Liver (tissue), 9 donors: ENCODE results near the gene KHDC3L. TPM values are rescaled to one million over a fixed set of nuclear protein-coding genes. Genes with fewer than 3 reads are reported as not detected.

Source experiments
- DNase-seq: peaks from one replicate; pipeline ENCODE4 v3.0.0-alpha.2; 2017; ENCODE audit warnings: low spot score
- H3K27ac ChIP-seq, 2 donors: one replicate each; pipeline ENCODE4 v1.7.0; 2013; ENCODE audit warnings: inconsistent platforms in 2 of 2, low read length in 2 of 2, control low read depth in 1 of 2, low read depth in 1 of 2, mild to moderate bottlenecking in 1 of 2
- H3K27me3 ChIP-seq, 4 donors: one replicate each; pipeline versions ENCODE4 v1.6.1 to v1.7.0; 2013; ENCODE audit warnings: low read length in 3 of 4, inconsistent platforms in 1 of 4, mild to moderate bottlenecking in 1 of 4, moderate library complexity in 1 of 4; ENCODE audit not compliant: control insufficient read depth in 4 of 4, insufficient read depth in 4 of 4
- H3K36me3 ChIP-seq, 4 donors: one replicate each; pipeline versions ENCODE4 v1.6.1 to v1.7.0; 2013; ENCODE audit warnings: low read length in 3 of 4, mild to moderate bottlenecking in 3 of 4, low read depth in 1 of 4, moderate library complexity in 1 of 4; ENCODE audit not compliant: control insufficient read depth in 4 of 4, insufficient read depth in 3 of 4
- H3K4me1 ChIP-seq, 4 donors: one replicate each; pipeline versions ENCODE4 v1.6.1 to v1.7.0; 2013; ENCODE audit warnings: low read length in 3 of 4, mild to moderate bottlenecking in 3 of 4, moderate library complexity in 1 of 4; ENCODE audit not compliant: control insufficient read depth in 4 of 4, insufficient read depth in 4 of 4
- H3K4me3 ChIP-seq, 3 donors: one replicate each; pipeline versions ENCODE4 v1.6.1 to v1.7.0; 2013; ENCODE audit warnings: low read length in 3 of 3, control low read depth in 1 of 3, low read depth in 1 of 3, mild to moderate bottlenecking in 1 of 3
- H3K9ac ChIP-seq, 2 donors: one replicate each; pipeline ENCODE4 v1.7.0; 2013; ENCODE audit warnings: low read length in 2 of 2, mild to moderate bottlenecking in 2 of 2, moderate library complexity in 2 of 2, control low read depth in 1 of 2, low read depth in 1 of 2
- H3K9me3 ChIP-seq, 4 donors: one replicate each; pipeline versions ENCODE4 v1.6.1 to v1.7.0; 2013; ENCODE audit warnings: low read length in 3 of 4; ENCODE audit not compliant: control insufficient read depth in 4 of 4
- EGR1 ChIP-seq, 2 donors: IDR thresholded peaks; 2 replicates each; pipeline ENCODE4 v1.6.1; 2016 to 2018; ENCODE audit warnings: antibody characterized with exemption in 2 of 2, low read depth in 2 of 2
- FOXA1 ChIP-seq: IDR thresholded peaks from 2 replicates; pipeline ENCODE4 v1.6.1; 2016; ENCODE audit warnings: antibody characterized with exemption
- FOXA2 ChIP-seq: IDR thresholded peaks from 2 replicates; pipeline ENCODE4 v1.6.1; 2016; ENCODE audit warnings: antibody characterized with exemption
- GABPA ChIP-seq, 2 donors: IDR thresholded peaks in 1 of 2; conservative IDR thresholded peaks in 1 of 2; 2 replicates each; pipeline ENCODE4 v1.6.1; 2016; ENCODE audit warnings: antibody characterized with exemption in 2 of 2, mild to moderate bottlenecking in 1 of 2, moderate library complexity in 1 of 2
- HNF4G ChIP-seq: IDR thresholded peaks from 2 replicates; pipeline ENCODE4 v1.6.1; 2016; ENCODE audit warnings: antibody characterized with exemption
- NR2F2 ChIP-seq: IDR thresholded peaks from 2 replicates; pipeline ENCODE4 v1.6.1; 2016; ENCODE audit warnings: antibody characterized with exemption
- RAD21 ChIP-seq, 2 donors: IDR thresholded peaks; 2 replicates each; pipeline ENCODE4 v1.6.1; 2016; ENCODE audit warnings: antibody characterized with exemption in 2 of 2, mild to moderate bottlenecking in 2 of 2
- RXRA ChIP-seq, 2 donors: IDR thresholded peaks; 2 replicates each; pipeline ENCODE4 v1.6.1; 2017 to 2018; ENCODE audit warnings: antibody characterized with exemption in 2 of 2, mild to moderate bottlenecking in 1 of 2
- SP1 ChIP-seq: IDR thresholded peaks from 2 replicates; pipeline ENCODE4 v1.6.1; 2018; ENCODE audit warnings: antibody characterized with exemption, mild to moderate bottlenecking
- TAF1 ChIP-seq: conservative IDR thresholded peaks from 2 replicates; pipeline ENCODE4 v1.6.1; 2016; ENCODE audit warnings: antibody characterized with exemption, mild to moderate bottlenecking
- YY1 ChIP-seq: IDR thresholded peaks from 2 replicates; pipeline ENCODE4 v1.6.1; 2016; ENCODE audit warnings: antibody characterized with exemption, mild to moderate bottlenecking
- WGBS: extraction: QIAGEN DNeasy Blood & Tissue Kit; methylation state at CpG from one replicate; pipeline ENCODE4 v1.1.7; 2013; 5-methylcytosine and 5-hydroxymethylcytosine counted together
- polyA plus RNA-seq, 2 donors: library from polyadenylated mRNA; stranded (reverse) in 1 of 2; unstranded in 1 of 2; fragments of 200-250 nt in 1 of 2; fragments of >200 nt in 1 of 2; fragmentation: Nextera tagmentation in 1 of 2; extraction: Ambion mirVana in 1 of 2; gene quantifications; one replicate each; pipeline versions ENCODE4 v1.2.1 to v1.2.3, GENCODE V29; 2013 to 2015
- total RNA-seq, 2 donors: library from RNA; depleted of rRNA; stranded (reverse); fragments of >200 nt; gene quantifications; one replicate each; pipeline ENCODE4 v1.2.3, GENCODE V29; 2014
- TF ChIP-seq, protein P1 (sequence below): IDR thresholded peaks from 2 replicates; pipeline ENCODE4 v1.6.1; 2016; ENCODE audit warnings: antibody characterized with exemption
- TF ChIP-seq, protein P2 (sequence below): IDR thresholded peaks from 2 replicates; pipeline ENCODE4 v1.6.1; 2016; ENCODE audit warnings: antibody characterized with exemption
- TF ChIP-seq, protein P3 (sequence below): fragments of 150-350 bp; IDR thresholded peaks from 2 replicates; pipeline ENCODE4 v1.5.1; 2017; ENCODE audit warnings: improper control_type of control experiment, low read depth, low read length; ENCODE audit not compliant: missing input control
- donor health status: healthy.
- donor health status: healthy.
- donor health status: healthy.
- donor health status: healthy.
- donor health status: healthy.

Gene KHDC3L
- total and polyA plus RNA-seq, 4 donors: not detected

DNA sequence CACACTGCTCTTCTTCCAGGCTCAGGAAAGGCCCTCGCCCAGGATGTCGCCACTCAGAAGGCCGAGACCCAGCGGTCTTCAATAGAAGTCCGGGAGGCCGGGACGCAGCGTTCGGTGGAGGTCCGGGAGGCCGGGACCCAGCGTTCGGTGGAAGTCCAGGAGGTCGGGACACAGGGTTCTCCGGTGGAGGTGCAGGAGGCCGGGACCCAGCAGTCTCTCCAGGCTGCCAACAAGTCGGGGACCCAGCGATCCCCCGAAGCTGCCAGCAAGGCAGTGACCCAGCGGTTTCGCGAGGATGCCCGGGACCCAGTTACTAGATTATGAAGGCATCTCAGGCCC is 1.0 kb downstream of the KHDC3L start:
- Histone ChIP-seq H3K9me3 (no peaks in the 10 kb centered on the region), H3K4me3 (no peak overlapping the region), H3K27ac (no peak overlapping the region), H3K9ac (no peak overlapping the region), H3K36me3 (no peaks in the 10 kb centered on the region), H3K4me1 (no peaks in the 10 kb centered on the region), H3K27me3 (no peaks in the 10 kb centered on the region)
- no peak for DNase-seq
- TF ChIP-seq NR2F2 (no peak), RXRA (IDR thresholded peaks at IDR 0.05) (no peak), HNF4G (no peak), TAF1 (no peak)
- TF ChIP-seq, protein P1, sequence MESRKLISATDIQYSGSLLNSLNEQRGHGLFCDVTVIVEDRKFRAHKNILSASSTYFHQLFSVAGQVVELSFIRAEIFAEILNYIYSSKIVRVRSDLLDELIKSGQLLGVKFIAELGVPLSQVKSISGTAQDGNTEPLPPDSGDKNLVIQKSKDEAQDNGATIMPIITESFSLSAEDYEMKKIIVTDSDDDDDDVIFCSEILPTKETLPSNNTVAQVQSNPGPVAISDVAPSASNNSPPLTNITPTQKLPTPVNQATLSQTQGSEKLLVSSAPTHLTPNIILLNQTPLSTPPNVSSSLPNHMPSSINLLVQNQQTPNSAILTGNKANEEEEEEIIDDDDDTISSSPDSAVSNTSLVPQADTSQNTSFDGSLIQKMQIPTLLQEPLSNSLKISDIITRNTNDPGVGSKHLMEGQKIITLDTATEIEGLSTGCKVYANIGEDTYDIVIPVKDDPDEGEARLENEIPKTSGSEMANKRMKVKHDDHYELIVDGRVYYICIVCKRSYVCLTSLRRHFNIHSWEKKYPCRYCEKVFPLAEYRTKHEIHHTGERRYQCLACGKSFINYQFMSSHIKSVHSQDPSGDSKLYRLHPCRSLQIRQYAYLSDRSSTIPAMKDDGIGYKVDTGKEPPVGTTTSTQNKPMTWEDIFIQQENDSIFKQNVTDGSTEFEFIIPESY: no peak
- TF ChIP-seq, protein P2, sequence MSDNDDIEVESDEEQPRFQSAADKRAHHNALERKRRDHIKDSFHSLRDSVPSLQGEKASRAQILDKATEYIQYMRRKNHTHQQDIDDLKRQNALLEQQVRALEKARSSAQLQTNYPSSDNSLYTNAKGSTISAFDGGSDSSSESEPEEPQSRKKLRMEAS: no peak
- TF ChIP-seq, protein P3, sequence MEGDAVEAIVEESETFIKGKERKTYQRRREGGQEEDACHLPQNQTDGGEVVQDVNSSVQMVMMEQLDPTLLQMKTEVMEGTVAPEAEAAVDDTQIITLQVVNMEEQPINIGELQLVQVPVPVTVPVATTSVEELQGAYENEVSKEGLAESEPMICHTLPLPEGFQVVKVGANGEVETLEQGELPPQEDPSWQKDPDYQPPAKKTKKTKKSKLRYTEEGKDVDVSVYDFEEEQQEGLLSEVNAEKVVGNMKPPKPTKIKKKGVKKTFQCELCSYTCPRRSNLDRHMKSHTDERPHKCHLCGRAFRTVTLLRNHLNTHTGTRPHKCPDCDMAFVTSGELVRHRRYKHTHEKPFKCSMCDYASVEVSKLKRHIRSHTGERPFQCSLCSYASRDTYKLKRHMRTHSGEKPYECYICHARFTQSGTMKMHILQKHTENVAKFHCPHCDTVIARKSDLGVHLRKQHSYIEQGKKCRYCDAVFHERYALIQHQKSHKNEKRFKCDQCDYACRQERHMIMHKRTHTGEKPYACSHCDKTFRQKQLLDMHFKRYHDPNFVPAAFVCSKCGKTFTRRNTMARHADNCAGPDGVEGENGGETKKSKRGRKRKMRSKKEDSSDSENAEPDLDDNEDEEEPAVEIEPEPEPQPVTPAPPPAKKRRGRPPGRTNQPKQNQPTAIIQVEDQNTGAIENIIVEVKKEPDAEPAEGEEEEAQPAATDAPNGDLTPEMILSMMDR: no peak
- WGBS: 94% methylated on average over 23 of the region's 23 CpGs

DNA sequence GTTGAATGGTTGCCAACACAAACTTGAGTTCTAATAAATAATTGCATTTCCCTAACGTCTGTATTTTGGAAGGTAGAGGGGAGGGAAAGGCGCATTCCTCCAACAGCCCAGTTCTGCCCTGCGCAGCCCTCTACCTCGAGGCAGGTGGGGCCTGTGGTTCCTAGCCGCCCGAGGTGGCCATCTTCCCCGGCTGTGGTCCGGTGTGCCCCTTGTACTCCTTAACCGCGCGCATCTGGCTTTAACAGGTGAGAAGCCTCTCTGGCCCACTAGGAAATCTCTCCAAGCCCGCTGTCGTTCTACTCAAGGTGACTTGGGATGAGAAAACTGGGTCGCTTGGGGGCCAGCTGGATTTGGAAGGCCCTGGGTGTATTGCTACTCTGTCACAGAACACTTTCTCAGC is 1.7 kb downstream of the KHDC3L start:
- H3K9ac ChIP-seq: no peak overlapping the region
- no peaks in the 10 kb centered on the region for H3K4me1 ChIP-seq
- H3K9me3 ChIP-seq: no peaks in the 10 kb centered on the region
- DNase-seq: no peak
- H3K4me3 ChIP-seq: no peak overlapping the region
- 90% methylated on average over 14 of the region's 14 CpGs for WGBS
- no peaks in the 10 kb centered on the region for H3K36me3 ChIP-seq
- no peak overlapping the region for H3K27ac ChIP-seq
- no peaks in the 10 kb centered on the region for H3K27me3 ChIP-seq
- TF ChIP-seq, protein P2: no peak
- TF ChIP-seq RAD21 (IDR thresholded peaks at IDR 0.05) (no peak), GABPA (IDR thresholded peaks at IDR 0.05 in 1 of 2, conservative IDR thresholded peaks at IDR 0.05 in 1 of 2) (no peak), FOXA1 (no peak), SP1 (no peak), NR2F2 (no peak), EGR1 (IDR thresholded peaks at IDR 0.05; ENCODE audit: low read depth in 2 of 2) (no peak), FOXA2 (no peak), YY1 (no peak), HNF4G (no peak), RXRA (IDR thresholded peaks at IDR 0.05) (no peak)
- TF ChIP-seq, protein P3: no peak
- TF ChIP-seq, protein P1: no peak
